GM19035 (cell line): Measurements from ENCODE around the gene UBTD2.
"Not testable (repeated sequence)": the region's sequence is repeated elsewhere in the genome, so short reads cannot be mapped to it uniquely, and the experiment has no call there.

Experiments used
- ATAC-seq: cut with Tn5 transposase; IDR thresholded peaks from one replicate; pipeline ENCODE4 v1.9.1; 2021; ENCODE audit not compliant: unreplicated experiment

The UBTD2 gene

GRCh38 chr5:172252501-172252900 lies 31.1 kb downstream of the UBTD2 start:
- ATAC-seq = no peak

- ATAC-seq = no peak
Observed at GRCh38 chr5:172251419-172251818, 32.1 kb downstream of the UBTD2 start.

- no peak for ATAC-seq
Observed at GRCh38 chr5:172248637-172249036, 34.9 kb downstream of the UBTD2 start.

- no peak for ATAC-seq
Observed at GRCh38 chr5:172245703-172246125, 37.9 kb downstream of the UBTD2 start.

DNA sequence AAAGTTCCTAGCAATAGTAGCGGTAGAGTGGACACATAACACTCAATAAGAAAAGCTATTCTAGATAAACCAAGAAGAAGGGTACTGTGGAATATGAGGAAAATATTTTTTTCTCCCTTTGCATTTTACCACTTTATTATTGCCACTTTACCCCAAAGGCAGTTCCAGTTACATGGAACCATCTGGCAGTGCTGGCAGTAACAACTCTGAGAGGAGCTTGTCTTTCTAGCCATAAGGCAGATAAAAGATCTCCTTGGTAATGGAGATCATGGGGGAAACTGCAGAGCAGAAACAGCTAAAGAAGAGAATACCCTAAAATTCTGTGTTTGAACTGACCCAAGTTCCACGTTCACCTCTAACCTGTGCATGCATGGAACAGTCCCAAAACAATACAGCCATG lies 38.5 kb downstream of the UBTD2 start:
- no peak for ATAC-seq

DNA sequence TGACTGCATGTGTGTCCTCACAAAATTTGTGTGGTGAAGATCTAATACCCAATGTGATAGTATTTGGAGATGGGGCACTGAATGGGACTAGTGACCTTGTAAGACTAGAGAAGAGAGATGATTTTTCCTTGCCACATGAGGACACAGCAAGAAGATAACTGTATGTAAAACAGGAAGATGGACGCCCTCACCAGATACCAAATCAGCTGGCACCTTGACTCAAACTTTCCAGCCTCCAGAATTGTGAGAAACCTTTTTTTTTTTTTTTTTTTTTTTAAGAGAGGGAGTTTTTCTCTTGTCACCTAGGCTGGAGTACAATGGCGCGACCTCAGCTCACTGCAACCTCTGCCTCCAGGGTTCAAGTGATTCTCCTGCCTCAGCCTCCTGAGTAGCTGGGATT lies 40.3 kb downstream of the UBTD2 start:
- ATAC-seq = no peak

DNA sequence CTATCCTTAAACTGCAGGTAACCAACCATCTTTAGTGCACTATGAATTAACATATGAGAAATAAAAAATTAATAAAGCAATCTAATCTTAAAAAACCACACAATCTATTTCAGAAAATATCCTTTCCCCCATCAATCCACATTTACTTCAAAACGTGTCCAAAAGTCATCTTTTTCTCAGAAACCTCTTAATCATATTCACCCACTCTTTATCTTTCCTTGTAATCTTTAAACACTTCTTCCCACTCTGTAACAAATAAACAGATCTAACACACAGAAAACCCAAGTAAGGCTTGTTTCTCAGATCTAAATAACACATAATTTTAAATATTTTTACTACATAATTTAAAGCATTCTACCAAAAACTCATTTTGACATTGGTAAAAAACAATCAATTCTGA lies 45.2 kb downstream of the UBTD2 start:
- no peak for ATAC-seq

DNA sequence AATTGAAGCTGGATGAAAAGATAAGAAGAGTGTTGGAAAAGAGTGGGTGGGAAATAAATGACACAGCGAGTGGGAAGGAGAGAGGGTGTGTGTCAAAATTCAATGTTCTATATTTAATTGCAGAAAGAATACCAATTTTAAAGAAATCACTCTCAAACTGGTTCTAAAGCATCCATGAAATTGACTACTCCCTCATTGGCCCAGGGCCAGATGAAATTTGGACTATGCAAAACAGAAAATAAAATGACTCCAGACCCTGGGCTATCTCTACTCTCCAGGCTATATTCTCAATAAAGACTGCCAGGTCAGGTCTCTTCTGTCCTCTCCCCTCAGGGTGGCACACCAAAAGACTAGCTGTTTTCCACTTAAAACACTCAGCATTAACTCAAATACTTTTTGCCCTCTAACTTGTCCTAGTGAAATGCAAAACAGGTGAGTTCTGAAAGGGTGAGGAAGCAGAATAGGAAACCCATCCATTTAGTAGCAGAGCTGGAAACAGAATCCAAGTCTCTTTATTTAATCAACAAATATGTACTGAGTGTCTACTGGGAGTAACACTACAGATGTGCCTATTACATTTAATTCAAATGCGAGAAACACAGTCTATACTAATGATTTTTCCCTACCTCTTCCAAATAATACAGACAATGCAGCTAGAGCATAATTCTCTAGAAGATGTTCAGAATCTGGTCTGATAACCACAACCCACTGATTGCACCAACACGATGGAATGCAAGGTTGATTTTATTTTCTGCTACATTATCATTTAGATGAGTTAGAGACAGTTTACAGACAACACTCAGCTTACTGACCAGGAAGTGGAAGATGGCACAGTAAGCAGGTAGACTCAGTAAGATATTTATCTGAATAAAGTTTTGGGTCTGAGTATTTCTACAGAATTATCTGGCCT lies 47.5 kb downstream of the UBTD2 start:
- ATAC-seq = no peak

DNA sequence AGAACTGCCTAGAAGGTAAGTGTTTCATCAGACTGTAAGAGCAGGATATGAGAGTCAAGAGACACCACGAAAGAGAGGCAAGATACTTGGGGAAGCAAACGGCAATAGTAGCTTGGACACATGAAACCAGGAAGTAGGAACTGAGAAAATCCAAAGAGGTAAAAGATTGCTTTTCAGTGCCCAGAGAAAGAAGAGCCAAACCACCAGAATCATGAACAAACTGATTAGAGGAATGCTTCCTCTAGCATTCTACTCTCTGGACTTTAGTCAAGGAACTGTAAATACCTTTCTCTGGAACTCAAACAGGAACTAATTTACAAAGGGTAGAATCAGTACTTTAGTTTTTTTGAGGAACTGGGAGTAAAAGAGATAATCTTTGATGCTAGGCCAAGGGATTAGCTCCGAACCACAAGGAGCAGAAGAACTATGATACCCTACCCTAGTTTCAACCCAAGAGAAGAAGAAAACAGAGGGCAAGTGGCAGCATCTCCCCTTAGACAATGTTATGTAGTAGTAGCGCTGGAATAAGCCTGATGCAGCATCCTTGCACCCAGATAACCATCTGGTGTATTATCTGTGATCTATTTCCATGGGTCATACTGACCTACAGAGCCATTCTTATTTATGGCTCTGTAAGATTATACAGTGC lies 48.3 kb downstream of the UBTD2 start:
- ATAC-seq = no peak

- no peak for ATAC-seq
Observed at GRCh38 chr5:172234031-172234430, 49.5 kb downstream of the UBTD2 start.

DNA sequence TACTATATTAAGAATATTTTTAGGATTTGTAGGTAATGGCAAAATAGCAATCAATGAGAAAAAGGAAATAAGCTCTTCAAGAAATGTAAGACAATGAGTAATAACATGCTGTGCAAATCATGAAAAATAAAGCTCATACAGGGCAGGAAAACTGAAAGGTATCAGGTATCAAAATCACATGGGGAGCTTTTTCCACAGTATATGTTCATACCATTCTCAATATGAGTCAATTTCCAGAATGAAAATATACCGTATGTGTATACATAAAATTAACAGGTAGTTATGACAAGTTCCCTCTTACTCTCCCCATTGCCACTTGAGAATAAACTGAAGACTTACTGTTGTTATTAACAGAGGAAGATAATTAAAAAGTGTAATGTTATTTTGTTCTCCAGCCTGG lies 53.7 kb downstream of the UBTD2 start:
- ATAC-seq = no peak

- no peak for ATAC-seq
Observed at GRCh38 chr5:172224996-172225395, 58.6 kb downstream of the UBTD2 start.

DNA sequence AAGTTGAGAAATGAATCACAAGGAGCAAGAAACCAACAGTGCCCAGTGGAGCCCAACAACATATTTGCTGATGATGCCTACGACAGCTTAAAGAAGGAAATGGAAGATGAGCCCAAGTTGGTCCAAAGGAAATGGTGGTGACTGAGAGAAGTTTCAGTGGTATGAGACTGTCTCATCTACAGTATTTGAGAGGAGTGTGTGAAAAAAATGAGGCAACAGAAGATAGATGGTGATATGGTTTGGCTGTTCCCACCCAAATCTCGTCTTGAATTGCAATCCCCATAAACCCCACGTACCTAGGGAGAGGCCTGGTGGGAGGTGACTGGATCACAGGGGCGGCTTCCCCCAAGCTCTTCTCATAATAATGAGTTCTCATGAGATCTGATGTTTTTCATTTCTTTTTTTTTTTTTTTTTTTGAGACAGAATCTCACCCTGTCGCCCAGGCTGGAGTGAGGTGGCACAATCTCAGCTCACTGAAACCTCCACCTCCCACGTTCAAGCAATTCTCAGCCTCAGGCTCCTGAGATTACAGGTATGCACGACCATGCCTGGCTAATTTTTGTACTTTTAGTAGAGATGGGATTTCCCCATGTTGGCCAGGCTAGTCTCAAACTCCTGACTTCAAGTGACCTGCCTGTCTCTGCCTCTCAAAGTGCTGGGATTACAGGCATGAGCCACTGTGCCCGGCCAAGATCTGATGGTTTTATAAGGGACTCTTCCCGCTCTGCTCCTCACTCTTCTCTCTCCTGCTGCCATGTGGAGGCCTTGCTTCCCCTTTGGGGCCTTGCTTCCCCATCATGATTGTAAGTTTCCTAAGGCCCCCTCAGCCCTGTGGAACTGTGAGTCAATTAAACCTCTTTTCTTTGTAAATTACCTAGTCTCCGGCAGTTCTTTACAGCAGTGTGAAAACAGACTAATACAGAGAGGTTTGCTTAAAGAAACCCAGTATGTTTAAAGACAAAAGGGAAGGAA lies 59.4 kb downstream of the UBTD2 start:
- ATAC-seq = peak; percentile 78

DNA sequence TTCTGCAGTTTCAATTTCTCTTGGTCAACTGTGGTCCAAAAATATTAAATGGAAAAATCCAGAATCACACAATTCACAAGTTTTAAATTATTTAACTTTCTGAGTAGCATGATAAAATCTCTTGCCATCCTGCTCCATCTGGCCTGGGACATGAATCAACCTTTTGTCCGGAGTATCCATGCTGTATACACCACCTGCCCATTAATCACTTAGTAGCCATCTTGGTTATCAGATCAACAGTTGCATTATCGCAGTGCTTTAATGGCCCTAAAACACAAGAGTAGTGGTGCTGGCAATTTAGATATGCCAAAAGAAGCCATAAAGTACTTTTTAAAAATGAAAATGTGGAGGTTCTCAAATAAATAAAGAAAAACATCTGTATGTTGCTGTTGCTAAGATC lies 64.3 kb downstream of the UBTD2 start:
- no peak for ATAC-seq

GRCh38 chr5:172216345-172216744 lies 67.2 kb downstream of the UBTD2 start:
- no peak for ATAC-seq

- no peak for ATAC-seq
Observed at GRCh38 chr5:172213126-172213525, 70.4 kb downstream of the UBTD2 start.

DNA sequence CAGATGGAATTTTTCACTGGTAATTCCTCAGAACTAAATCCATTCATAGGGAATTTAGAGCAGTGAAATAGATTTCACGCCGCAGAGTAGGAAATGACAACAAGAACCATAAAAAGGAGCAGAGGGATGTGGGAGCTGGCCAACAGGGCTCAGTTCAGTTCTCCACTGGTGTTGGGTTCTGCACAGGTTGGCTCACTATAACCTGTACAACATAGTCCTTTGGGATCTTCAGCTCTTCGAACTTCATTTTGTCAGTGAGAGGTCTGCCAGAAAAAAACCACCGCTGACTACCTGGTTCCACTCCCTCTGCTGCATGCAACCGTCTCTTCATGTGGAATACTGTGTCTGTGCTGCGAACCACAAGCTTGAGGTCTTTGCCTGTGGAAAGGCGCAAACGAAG lies 71.9 kb downstream of the UBTD2 start:
- no peak for ATAC-seq

DNA sequence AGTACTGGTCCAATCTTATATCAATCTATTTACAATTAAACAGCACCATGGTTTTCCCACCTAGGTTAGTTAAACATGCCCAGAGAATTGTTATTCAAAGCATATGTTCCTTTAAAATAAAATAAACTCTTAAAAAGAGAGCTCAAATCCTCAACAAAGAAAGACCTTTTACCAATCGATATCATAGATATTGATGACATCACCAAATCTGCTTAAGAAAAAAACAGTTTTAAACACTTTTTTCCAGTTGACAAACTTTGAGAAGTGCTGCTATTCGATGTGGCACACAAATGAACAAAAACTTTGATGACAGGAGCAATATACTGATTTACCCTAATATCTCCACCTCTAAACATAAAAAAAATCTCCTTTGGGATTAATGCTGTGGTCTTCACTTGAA lies 73.8 kb downstream of the UBTD2 start:
- no peak for ATAC-seq

DNA sequence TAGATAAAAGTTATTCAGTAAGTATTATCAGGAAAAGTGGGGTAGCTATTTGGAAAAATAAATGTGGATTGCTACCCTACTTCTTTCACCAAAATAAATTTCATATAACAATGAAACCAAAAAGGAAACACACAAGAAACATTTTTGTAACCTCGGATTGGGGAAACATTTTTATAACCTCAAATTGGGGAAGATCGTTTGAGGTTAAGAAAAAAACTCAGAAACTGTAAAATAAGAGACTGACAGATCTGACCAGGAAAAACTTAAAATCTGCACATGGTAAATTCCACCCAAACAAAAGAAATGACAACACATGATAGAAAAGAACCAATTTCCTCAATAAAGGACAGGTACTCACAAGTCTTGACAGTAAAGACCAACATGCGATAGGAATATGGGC lies 76.1 kb downstream of the UBTD2 start:
- ATAC-seq = no peak

DNA sequence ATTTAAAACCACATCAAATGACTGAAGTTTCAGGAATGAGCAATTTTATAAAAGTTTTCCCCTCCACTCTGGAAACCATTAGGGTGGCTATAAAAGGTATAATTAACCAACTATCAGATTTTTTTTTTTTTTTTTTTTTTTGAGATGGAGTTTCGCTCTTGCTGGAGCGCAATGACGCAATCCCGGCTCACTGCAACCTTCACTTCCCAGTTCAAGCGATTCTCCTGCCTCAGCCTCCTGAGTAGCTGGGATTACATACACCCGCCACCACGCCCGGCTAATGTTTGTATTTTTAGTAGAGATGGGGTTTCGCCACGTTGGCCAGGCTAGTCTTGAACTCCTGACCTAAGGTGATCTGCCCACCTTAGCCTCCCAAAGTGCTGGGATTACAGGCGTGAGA lies 77.6 kb downstream of the UBTD2 start:
- not testable (repeated sequence) for ATAC-seq

DNA sequence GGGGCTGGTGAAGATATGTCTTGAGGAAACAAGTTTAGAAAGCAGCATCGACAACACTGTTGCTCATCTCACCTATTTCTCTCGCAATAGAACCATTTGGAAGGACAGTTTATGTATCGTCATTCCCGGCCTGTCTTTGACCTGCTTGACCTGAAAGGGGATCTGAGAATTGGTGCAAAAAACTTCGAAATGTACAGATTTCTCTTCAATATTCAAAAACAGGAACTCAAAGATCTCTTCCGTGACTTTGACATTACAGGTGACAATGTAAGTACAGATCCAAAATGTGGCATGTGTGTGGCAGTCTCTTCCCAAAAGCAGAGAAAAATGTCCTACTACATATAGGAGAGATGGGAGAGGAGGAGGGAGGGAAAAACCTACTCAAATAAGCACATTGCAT lies 83.1 kb downstream of the UBTD2 start:
- ATAC-seq = no peak
